HG03342 (cell line): Measurements from ENCODE around the gene AGO4.
"Not testable (repeated sequence)": the region's sequence is repeated elsewhere in the genome, so short reads cannot be mapped to it uniquely, and the experiment has no call there.

Experiments used
- ATAC-seq: cut with Tn5 transposase; IDR thresholded peaks from one replicate; pipeline ENCODE4 v1.9.1; 2021; ENCODE audit warnings: mild to moderate bottlenecking, moderate library complexity; ENCODE audit not compliant: unreplicated experiment

The AGO4 gene

DNA sequence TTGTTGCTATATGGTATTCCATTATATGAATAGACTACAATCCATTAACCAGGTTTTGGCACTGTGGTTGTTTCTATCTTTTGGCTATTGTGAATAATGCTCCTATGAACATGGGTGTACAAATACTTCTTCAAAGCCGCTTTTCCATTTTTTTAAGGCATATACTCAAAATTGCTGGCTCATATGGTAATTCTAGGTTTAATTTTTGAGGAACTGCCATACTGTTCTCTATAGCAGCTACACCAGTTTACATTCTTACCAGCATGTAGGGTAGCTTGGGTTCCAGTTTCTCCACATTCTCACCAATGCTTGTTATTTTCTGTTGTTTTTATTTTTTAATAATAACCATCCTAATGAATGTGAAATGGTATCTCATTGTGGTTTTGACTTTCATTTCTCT is 55.3 kb downstream of the AGO4 start:
- no peak for ATAC-seq

DNA sequence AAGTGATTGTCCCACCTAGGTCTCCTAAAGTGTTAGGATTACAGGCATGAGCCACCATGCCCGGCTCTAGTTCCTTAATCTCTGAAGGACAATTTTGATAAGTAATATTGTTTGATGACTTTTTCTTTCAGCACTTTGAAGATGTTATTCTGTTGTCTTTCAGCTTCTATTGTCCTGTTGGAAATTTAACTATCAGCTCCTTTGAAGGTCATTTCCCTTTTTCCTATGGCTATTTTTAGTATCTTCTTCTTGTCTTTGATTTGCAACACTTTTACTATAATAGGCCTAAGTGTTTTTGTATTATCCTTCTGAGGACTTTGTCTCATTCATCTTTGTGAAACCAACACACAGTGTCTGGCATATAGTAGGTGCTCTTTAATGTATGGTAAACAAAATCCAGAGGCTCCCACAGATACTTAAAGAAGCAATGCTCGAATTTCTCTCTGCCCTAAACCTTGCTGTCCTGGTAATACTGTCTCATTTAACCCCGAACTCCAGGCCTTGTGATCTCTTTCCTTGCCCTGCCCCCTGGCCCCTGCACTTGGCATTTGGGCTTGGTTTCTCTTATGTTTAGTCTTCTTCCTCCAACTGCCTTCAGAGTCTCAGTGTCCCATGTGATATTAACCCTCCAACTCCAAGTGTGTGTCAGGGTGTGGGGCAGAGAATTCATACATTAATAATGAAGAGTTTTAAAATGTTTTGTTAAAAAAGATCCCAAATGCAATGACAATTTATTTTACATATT is 56.2 kb downstream of the AGO4 start:
- ATAC-seq = no peak

DNA sequence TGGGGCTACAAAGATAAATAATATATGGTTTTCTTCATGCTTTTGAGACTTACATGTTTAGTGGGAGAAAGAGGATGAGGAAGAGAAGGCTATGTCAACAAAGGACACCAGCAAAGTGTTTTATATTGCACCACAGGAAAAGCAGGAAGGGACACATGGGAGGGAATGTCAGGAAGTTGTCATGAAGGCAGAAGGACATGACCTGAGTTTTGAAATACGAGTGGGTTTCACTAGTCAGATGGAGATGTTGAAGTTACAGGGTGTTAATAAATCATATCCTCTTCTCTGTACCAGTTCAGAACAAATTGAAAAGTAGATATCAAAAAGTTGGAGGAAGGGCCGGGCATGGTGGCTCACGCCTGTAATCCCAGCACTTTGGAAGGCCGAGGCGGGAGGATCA is 57.0 kb downstream of the AGO4 start:
- ATAC-seq = no peak

DNA sequence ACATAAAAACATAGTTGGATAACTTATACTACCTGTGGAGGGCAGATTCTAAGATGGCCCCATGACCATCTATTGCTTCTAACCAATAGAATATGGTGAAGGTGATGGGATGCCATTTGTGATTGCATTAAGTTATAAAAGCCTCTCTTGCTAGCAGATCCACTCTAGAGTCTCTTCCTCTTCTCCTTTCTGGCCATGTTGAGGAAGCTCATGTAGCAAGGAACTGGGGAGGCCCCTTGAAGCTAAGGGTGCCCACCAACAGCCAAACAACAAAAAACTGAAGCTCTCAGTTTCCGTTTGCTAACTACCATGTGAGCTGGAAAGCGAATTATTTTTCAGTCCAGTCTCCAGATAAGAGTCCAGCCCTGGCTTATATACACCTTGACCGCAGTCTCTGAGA is 59.2 kb downstream of the AGO4 start:
- no peak for ATAC-seq

DNA sequence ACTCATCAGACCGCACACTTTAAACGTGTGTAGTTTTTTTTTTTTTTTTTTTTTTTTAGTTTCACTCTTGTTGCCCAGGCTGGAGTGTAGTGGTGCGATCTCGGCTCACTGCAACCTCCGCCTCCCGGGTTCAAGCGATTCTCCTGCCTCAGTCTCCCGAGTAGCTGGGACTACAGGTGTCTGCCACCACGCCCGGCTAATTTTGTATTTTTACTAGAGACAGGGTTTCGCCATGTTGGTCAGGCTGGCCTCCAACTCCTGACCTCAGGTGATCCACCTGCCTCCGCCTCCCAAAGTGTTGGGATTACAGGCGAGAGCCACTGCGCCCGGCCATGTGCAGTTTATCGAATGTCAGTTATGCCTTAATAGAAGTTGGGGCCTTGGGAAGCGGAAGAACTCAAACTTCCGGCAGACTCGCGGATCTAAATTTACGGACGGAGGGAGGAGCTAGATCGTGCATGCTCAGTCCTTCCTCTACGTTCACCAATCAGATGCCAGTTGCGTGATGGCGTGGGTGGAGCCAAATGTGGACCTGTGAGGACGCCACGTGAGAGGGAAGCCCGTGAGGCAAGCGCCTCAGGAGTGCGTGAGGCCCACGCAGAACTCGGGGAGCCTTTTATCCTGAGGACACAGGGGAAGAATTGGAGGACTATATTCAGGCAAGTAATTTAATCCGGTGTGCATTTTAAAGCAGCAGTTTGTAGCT is 61.6 kb downstream of the AGO4 start:
- not testable (repeated sequence) for ATAC-seq

DNA sequence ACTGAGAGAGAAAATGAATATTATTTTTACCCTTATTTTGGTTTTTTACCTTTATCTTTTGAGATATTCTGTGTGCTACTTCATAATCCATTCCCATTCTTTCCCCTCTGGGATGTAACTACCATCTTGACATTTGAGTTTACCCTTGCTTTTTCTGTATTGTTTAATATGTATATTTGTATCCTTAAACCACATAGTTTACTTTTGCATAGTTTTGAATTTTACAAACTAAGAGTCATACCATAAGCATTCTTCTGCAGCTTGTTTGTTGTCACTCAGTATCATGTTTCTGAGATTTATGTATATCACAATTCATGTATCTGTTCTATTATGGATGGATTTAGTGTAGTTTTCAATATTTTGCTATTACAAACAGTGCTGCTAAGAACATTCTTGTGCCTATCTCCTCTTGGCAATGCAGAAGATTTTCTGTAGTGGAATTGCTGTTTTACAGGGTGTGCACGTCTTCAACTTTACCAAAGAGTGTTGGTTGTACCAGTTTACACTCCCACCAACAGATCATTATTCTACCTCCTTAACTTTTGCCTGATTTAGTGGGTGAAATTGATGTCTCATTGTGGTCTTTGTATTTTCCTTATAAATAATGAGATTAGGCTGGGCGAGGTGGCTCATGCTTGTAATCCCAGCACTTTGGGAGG is 63.0 kb downstream of the AGO4 start:
- ATAC-seq = no peak

DNA sequence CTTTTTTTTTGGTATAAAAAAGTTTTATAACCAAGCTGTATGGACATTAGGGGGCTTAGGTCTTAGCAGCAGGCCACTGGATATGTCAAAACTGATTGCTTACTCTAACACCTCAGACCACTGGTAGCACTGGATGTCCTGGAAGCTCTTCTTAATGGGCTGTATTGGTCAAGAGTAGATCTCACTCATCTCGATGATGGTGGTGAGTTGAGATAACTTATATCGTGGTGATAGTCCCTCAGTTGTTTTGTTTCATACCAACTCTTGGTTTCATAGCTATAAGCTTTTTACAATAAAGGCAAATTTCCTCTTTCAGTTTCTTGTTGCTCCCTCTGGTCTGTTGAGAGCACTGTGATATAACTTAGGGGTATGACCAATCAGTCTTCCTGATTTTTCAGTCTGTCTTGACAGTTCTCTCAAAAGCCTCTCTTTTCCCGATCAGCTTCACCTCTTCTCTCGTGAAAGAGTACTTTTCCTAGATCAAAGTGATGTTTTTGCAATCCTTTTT is 65.5 kb downstream of the AGO4 start:
- no peak for ATAC-seq

DNA sequence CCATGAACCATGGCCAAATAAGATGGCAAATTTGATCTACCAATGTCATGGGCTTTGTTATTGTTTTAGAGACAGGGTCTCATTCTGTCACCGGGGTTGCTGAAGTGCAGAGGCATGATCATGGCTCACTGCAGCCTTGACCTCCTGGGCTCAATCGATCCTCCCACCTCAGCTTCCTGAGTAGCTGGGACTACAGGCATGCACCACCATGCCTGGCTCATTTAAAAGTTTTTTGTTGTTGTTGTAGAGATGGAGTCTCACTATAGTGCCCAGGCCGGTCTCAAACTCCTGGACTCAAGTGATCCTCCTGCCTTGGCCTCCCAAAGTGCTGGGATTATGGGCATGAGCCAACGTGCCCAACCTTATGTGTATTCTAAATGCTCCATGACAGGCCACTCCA is 66.3 kb downstream of the AGO4 start:
- ATAC-seq = not testable (repeated sequence)

DNA sequence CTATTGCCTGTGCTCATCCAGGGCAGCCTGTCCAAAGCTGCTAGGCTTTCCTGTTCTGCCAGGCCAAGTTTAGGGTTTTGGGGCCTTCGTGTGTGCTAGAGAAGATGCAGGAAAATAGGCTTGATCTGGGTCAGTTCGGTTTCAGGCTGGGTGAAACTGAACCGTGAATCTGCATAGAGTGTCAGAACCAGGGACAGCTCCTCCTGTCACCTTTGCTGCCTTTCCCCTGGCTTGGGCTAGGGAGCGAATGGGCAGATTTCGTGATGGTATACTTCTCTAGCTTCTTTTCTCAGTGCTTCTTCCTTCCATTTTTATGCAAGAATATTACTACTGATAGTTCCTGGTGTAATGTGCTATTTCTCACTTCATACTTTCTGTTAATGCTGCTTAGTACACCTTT is 69.2 kb downstream of the AGO4 start:
- no peak for ATAC-seq

DNA sequence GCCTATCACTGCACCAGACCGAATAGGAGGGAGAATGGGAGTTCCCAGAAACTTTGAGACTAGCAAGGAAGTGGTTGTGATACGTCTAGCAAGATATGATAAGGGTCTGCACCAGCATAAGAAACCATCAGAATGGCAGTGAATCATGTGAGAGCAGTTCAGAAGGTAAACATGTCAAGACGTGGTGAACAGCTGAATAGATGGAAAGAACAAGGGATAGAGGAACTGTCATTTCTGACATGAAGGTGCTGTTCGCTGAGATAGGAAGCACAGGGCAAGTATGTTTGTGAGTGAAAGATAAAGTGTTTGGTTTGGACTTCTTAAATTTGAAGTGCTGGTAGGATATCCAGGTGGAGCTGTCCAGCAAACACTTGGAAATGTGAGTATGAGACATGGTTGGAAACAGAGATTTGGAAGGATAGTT is 74.0 kb downstream of the AGO4 start:
- no peak for ATAC-seq

DNA sequence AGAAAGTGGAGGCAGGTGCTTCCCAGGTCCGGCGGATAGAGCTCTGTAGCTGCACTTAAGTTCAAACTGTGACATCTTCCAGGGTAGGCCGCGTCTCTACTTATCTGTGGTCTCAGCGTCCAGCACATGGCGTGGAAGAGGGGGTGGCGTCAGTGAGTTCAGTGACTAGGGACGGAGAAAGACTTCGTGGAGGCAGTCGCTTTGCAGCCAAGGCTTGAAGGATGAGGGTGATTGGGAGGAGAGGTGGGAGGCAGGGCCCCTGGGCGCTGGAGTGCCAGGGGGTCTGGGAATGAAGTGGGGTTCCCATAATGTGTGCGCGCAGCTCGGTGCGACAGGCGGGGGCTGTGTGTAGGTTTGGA is 74.7 kb downstream of the AGO4 start:
- ATAC-seq = no peak

DNA sequence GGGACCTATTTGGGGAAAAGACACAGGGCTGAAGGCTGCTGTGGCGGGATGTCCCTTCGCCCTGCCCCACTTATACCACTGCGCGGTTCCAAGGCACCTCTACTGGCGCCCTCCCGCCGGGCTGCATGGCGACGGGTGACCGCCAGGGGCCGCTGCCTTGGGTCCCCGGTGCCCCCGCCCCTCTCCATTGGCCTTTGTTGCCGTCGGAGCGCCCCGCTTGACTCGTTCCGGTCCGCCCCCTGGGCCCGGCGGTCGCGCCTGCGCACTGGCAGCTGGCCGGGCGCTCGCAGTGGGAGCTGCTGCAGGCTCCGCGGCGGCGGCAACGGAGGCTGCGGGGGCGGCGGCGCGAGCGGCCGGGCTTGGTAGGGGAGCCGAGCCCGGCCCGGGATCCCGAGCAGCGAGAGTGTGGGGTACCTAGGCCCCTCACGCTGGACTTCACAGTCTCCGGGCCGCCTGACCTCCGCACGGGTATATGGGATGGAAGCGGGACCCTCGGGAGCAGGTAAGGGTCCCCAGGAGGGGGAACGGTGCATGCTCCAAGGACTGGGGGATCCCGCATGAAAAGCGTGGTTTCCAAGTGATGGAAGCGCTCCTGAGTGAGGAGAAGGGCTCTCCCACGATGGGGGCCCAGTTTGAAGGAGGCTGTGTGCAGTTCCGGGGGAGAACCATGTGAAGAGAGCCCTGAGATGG is 75.3 kb downstream of the AGO4 start, which contains the start of gene AGO1:
AGO1 (plus strand) TSS at position 265 of the 690 bp plus-strand sequence; CDS start at position 478, 213 bp downstream.
- ATAC-seq = peak; percentile 77

DNA sequence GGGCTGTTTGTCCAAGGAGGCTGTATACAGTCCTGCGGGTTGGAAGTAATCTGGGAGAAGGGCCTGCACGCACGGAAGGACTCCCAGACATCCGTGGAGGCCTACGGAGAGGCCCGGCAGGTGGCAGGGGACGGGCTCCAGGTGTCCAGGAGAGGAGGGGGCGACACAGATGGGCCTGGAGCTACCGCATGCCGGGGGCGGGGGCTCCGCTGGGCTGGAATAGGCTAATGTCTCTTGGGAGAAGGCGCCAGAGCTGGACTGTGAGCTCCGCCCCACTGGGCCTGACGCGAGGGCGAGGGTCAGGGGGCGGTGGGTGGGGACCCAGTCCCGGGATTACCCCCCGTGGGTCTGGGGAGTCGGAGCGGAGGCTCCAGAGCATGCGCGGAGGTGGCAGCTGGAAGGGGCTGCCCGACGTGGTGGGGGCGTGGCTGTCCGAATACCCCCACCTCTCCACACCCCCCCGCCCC is 75.9 kb downstream of the AGO4 start:
- peak; percentile 19 for ATAC-seq

DNA sequence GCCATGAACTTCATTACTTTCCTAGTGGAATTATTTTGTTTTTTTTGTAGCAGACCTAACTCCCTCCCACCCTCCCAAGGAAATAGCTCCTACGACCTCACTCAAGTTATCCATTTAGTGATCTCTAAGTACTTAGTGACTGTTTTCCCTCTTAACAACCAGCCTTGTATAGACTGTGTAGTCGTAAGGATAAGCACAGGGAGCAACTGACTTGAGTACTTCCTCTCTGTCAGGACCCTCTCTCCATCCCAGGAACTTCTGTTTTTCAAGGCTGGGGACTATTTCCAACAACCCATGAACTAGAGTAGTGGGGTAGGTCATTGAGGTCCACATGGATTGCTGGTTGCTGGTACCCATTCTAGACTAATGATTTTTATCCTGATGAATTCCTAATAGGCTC is 77.1 kb downstream of the AGO4 start:
- no peak for ATAC-seq

DNA sequence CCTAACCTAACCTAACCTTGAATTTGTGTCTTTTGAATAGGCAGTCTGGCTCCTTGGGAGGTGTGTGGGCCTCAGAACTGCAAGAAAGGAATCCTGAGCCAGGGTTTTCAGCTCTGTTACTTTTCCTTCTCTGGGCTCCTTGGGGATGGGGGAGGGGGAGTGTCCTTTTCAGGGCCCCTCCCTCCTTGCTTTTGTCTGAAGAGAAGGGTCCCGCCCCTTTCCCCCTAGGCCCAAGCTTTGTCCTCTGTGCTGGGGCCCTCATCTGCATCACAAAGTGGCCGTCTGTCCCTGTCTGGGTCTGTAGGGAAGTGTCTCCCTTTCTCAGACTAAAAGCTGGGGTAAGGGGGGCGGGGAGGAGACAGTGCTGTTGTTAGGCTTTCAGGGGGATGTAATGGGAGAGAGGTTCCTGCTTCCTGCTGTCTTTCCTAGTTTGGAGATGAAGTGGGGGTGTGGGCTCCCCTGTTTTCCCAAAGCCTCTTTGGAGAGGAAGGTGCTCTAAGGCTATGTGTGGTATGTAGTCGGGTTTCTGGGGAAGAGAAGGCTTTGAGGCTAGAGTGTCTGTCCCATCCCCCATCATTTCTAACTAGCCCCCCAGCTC is 78.2 kb downstream of the AGO4 start:
- no peak for ATAC-seq

DNA sequence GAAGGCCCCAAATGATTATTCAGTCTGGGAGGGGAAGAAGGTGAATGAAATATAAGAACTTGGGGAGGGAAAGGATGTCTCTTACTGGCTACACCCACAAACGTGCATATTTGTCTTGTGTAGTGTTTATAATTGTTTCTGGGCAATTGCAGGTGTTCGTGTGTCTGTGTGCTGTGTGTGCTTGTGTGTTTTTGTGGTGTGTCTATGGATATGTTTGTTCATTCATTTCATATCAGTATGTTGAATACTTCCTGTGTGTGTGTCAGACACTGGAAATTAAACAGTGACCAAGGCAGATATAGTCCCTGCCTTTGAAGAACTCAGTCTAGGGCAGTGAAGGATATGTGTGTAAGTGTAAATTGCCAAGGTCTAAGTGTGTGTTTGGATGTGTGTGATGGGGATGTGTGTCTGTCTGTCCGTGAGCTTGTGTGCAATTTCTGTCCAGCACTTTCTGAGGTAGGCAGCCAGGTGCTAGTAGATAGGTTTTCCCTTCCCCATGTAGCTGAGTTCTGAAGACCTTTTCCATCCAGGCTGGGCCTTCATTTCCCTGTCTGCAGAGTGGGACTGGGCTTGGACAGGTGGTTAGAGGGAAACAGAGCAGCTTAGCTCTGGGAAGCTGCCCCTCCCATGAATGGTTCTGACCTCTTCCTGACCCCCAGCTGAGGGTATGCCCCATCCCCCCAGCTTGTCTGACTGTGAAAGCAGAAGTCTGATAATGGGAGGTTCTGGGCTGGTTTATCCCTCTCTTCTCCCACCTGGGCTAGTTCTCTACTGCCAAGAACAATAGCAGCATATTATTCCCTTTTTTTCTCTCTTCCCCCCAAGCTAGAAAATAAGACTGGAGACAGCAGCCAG is 79.0 kb downstream of the AGO4 start:
- no peak for ATAC-seq

DNA sequence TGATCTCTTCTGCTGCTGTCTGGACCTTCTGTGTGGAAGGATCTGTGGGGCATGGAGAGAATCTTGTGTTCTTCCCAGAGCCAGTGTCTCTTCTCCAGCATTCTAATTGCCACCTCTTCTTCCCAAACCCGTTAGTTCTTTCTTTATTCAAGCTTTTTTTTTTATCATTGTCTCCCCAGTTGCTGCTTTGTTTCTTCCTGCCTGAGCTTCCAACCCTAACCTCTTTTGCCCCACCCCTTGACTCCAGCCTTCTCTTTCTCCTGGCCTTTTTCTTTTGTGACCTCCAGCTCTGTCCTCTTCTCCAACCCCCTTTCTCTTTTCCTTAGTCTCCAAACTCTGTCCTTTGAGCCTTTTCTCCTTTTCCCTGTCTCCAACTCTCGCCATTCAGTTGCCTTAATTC is 79.7 kb downstream of the AGO4 start:
- no peak for ATAC-seq

DNA sequence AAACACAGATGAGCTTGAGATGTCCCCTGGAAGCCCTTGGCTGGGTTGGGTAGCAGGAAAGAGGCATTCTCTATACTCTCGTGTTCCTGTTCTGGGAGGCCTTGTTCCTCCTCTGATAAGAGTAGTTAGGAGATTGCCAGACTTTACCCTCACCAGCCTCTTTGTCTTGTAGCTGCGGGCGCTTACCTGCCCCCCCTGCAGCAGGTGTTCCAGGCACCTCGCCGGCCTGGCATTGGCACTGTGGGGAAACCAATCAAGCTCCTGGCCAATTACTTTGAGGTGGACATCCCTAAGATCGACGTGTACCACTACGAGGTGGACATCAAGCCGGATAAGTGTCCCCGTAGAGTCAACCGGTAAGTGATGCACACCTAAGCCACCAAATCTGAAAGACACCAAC is 80.4 kb downstream of the AGO4 start:
- no peak for ATAC-seq

DNA sequence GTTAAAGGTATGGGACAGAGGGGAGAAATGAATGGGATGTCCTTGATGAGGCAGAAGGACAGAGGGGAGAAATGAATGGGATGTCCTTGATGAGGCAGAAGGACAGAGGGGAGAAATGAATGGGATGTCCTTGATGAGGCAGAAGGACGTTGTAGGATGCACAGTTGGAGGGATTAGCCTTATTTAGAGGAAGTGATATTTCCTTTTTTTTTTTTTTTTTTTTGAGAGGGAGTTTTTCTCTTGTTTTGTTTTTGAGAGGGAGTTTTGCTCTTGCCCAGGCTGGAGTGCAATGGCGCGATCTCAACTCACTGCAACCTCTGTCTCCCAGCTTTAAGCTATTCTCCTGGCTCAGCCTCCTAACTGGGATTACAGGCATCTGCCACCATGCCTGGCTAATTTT is 81.2 kb downstream of the AGO4 start:
- ATAC-seq = not testable (repeated sequence)
